Mammary epithelial cell (primary cell): ENCODE measurements around the gene CTNNBL1.

Experiments
- EZH2 ChIP-seq: IDR thresholded peaks from 2 replicates; pipeline ENCODE4 v1.6.1; 2012; ENCODE audit warnings: low read length, inconsistent platforms, borderline replicate concordance
- TF ChIP-seq, protein P1 (sequence below), 2 donors: IDR thresholded peaks in 1 of 2; conservative IDR thresholded peaks in 1 of 2; 2 replicates each; pipeline ENCODE4 v1.5.1; 2011 to 2012; ENCODE audit warnings: inconsistent platforms in 2 of 2, low read length in 2 of 2, mild to moderate bottlenecking in 2 of 2, control low read depth in 1 of 2, low read depth in 1 of 2; ENCODE audit not compliant: insufficient read depth in 1 of 2; ENCODE audit errors: extremely low read depth in 1 of 2

DNA sequence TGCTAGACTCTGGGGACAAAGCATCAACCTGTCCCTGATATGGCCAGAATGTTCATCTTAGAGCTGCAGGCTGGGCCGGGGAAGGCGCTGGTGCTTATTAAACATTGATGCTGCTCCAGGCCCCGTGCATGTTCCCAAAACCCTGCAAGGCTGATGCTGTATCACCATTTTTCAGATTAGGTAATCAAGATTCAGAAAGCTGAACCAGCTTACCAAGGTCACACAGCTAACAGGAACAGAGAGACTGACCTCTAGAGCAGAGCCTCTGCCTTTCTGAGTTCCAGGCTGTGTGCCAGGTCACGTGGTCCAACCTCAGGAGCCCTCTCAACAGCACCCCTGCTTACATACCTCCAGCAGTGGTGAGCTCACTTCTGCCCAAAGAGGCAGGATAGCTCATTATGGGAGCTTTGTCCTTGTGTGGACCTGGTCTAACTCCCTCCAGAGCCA lies 193.0 kb downstream of the CTNNBL1 start:
- TF ChIP-seq, protein P1, sequence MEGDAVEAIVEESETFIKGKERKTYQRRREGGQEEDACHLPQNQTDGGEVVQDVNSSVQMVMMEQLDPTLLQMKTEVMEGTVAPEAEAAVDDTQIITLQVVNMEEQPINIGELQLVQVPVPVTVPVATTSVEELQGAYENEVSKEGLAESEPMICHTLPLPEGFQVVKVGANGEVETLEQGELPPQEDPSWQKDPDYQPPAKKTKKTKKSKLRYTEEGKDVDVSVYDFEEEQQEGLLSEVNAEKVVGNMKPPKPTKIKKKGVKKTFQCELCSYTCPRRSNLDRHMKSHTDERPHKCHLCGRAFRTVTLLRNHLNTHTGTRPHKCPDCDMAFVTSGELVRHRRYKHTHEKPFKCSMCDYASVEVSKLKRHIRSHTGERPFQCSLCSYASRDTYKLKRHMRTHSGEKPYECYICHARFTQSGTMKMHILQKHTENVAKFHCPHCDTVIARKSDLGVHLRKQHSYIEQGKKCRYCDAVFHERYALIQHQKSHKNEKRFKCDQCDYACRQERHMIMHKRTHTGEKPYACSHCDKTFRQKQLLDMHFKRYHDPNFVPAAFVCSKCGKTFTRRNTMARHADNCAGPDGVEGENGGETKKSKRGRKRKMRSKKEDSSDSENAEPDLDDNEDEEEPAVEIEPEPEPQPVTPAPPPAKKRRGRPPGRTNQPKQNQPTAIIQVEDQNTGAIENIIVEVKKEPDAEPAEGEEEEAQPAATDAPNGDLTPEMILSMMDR (conservative IDR thresholded peaks at IDR 0.05 in 1 of 2, IDR thresholded peaks at IDR 0.05 in 1 of 2; ENCODE audit: extremely low read depth in 1 of 2, insufficient read depth in 1 of 2, low read depth in 1 of 2, low read length in 2 of 2): no peak
- no peak for TF ChIP-seq EZH2
